Thyroid gland (tissue), 4 donors: ENCODE measurements around the gene CHST9.

Experiments
- POLR2A ChIP-seq, 2 donors: fragments of 450-650 bp; IDR thresholded peaks; one replicate each; pipeline ENCODE4 v1.6.1; 2017; ENCODE audit warnings: antibody characterized with exemption in 2 of 2, mild to moderate bottlenecking in 2 of 2, moderate library complexity in 1 of 2
- TF ChIP-seq, protein P1 (sequence below), 6 experiments: fragments of 200-600 bp in 3 of 6; fragments of 450-650 bp in 3 of 6; sonication (generic) in 3 of 6; IDR thresholded peaks; one replicate each; pipeline ENCODE4 v1.5.1; 2016 to 2019; ENCODE audit warnings: antibody characterized with exemption in 6 of 6, mild to moderate bottlenecking in 2 of 6, inconsistent platforms in 1 of 6, moderate library complexity in 1 of 6

DNA sequence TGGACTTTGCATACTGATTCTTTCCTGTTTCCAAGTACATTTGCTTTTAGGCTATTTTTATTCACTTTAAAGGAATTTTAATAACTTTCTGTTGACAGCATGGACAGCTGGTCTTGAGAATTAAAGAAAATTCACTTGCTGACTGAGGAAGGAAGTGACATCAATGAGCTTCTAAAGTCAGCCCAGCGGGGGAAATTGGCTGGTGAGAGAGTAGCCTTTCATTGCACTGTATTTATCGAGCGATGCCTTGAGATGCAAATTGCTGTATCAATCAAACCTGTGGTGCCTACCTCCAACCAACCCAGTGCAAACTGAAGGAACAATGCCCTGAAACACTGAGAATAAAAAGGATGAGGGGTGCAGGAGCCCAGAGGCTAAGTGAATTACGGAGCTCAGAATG, 228.2 kb downstream of the CHST9 start:
- TF ChIP-seq, protein P1, sequence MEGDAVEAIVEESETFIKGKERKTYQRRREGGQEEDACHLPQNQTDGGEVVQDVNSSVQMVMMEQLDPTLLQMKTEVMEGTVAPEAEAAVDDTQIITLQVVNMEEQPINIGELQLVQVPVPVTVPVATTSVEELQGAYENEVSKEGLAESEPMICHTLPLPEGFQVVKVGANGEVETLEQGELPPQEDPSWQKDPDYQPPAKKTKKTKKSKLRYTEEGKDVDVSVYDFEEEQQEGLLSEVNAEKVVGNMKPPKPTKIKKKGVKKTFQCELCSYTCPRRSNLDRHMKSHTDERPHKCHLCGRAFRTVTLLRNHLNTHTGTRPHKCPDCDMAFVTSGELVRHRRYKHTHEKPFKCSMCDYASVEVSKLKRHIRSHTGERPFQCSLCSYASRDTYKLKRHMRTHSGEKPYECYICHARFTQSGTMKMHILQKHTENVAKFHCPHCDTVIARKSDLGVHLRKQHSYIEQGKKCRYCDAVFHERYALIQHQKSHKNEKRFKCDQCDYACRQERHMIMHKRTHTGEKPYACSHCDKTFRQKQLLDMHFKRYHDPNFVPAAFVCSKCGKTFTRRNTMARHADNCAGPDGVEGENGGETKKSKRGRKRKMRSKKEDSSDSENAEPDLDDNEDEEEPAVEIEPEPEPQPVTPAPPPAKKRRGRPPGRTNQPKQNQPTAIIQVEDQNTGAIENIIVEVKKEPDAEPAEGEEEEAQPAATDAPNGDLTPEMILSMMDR (IDR thresholded peaks at IDR 0.05): no peak
- no peak for TF ChIP-seq POLR2A (IDR thresholded peaks at IDR 0.05)
